ENCODE results near the gene TRIM32. TPM values are rescaled to one million over a fixed set of nuclear protein-coding genes. Genes with fewer than 3 reads are reported as not detected.

Gene TRIM32
- total RNA-seq, 3 donors from 2014 or later = 11.8 to 21.5 (median 20.0) TPM

DNA sequence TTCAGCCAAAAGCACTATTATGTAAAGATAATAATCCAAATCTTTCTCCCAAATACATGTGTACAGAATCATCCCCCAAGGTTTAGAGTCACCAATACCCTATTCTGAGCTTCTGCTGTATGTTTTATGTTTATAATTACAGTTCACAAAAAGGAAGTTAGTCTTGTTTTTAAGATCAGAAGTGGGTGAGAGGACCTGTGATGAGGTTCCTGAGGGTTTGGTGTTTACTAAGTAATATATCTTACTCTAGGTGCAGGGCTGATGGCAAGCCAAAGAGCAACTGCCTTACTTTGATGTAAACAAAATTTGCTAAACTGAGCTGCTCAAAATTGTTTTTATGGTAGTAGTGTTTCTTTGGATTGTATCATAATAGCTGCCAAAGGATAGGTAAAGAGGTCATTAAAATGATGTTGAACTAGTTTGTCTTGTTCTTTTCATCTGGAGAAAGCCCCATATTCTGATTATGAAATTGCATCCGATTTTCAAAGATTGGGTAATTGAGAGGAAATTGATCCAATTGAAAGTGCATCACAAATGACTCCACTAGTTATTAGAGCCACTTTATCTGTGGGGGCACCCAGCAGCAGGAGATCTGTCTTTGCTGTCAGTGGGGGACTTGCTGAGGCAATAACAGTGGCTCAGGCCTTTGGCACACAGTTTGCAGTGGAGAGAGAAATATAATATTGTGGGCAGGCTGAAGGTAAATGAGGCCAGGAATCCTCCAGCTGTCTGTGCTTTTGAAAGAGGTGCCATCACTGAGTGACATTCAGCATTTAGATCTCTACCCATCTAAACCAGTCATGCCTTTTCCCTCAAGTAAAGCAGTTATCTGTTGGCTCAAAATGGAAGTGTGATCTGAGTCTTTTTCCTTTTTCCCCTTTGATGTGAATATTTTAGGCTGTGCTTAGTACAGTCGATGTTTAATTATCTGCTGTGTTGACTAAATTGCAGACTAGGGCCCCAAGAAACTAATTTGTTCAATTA is 14.1 kb downstream of the TRIM32 start:
- intact Hi-C loops (cut with DNase I, micrococcal nuclease) = no loop called here
- H3K36me3 ChIP-seq (ENCODE audit: low read depth) = no peaks in the 10 kb centered on the region
- TF ChIP-seq, protein P1, sequence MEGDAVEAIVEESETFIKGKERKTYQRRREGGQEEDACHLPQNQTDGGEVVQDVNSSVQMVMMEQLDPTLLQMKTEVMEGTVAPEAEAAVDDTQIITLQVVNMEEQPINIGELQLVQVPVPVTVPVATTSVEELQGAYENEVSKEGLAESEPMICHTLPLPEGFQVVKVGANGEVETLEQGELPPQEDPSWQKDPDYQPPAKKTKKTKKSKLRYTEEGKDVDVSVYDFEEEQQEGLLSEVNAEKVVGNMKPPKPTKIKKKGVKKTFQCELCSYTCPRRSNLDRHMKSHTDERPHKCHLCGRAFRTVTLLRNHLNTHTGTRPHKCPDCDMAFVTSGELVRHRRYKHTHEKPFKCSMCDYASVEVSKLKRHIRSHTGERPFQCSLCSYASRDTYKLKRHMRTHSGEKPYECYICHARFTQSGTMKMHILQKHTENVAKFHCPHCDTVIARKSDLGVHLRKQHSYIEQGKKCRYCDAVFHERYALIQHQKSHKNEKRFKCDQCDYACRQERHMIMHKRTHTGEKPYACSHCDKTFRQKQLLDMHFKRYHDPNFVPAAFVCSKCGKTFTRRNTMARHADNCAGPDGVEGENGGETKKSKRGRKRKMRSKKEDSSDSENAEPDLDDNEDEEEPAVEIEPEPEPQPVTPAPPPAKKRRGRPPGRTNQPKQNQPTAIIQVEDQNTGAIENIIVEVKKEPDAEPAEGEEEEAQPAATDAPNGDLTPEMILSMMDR (IDR thresholded peaks at IDR 0.05) = no peak
- H3K9me3 ChIP-seq = no peaks in the 10 kb centered on the region
- H3K4me3 ChIP-seq = no peak overlapping the region
- ATAC-seq = no peak
- DNase-seq = no peak
- H3K4me1 ChIP-seq (ENCODE audit: low read depth) = no peaks in the 10 kb centered on the region

DNA sequence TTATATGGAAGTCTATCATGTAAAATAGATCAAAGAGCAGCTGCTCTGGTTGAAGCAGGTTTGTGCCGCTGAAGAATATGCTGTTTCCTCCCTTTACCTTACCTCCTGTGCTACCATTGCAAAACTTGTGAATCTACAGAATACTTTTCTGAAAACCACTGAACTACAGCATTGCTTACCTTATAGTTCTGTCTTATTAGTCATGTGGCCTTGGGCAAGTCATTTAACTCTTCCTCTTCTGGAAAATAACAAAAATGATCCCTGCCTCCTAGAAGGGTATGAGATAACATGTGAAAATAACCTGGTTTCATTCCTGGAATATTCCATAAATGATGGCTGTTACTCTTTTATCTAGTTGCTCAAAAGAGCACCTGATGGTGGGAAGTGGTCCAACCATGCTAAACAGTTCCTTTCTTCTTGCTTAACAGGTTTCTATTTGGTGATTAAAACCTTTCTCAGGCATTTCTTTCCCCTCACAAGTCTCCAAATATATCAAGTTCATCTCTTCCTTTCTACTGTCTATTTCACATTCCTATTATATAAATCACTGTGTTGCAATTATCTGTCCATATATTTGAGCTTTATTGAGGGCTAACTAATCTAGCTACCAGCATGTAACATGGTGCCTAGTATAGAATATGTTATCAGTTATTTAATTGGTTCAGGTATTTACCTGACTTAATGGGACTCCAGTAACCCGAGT is 15.0 kb downstream of the TRIM32 start:
- DNase-seq = no peak
- Histone ChIP-seq H3K4me1 (ENCODE audit: low read depth) (no peaks in the 10 kb centered on the region), H3K36me3 (ENCODE audit: low read depth) (no peaks in the 10 kb centered on the region), H3K9me3 (no peaks in the 10 kb centered on the region), H3K4me3 (no peak overlapping the region)
- TF ChIP-seq, protein P1 (IDR thresholded peaks at IDR 0.05) = no peak
- no peak for ATAC-seq
- intact Hi-C loops (cut with DNase I, micrococcal nuclease) = no loop called here

DNA sequence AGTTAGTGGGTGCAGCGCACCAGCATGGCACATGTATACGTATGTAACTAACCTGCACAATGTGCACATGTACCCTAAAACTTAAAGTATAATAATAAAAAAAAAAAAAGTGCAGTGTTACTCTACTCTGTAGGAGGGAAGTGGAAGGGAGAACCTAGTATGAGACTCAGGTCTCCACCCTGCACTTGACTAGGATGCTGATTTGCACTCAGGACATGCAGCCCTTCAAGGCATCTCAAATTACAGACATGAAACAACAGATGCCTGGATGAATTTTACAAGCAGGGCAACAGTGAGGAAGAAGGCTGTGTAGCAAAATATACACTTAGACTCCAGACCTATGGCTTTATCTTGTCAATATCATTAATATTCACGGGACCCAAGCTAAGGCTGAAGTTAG is 16.5 kb downstream of the TRIM32 start:
- H3K9me3 ChIP-seq = no peaks in the 10 kb centered on the region
- H3K4me3 ChIP-seq = no peak overlapping the region
- TF ChIP-seq, protein P1 (IDR thresholded peaks at IDR 0.05) = no peak
- ATAC-seq = no peak
- DNase-seq = no peak
- intact Hi-C loops (cut with DNase I, micrococcal nuclease) = no loop called here
- no peaks in the 10 kb centered on the region for H3K36me3 ChIP-seq (ENCODE audit: low read depth)
- H3K4me1 ChIP-seq (ENCODE audit: low read depth) = no peaks in the 10 kb centered on the region

DNA sequence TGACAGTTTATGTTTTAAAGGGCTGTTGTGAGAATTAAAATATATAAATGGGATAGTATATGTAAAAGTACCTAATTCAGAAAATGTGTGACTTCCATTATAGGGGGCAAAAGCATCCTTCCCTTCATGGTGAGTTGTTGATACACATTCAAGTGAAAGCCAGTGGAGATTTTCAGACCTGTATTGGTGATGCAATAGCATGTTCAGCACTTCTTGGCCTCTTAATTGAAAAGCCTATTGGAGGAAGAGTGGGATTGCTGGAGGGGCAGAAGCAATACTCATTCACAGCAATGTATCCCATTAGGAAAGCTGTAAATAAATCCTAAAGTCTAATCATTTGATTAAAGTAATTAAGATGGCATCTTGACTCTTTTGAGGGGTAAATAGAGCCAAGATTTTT is 17.4 kb downstream of the TRIM32 start:
- intact Hi-C loops (cut with DNase I, micrococcal nuclease) = no loop called here
- DNase-seq (no peak), ATAC-seq (no peak)
- TF ChIP-seq, protein P1 (IDR thresholded peaks at IDR 0.05) = no peak
- no peaks in the 10 kb centered on the region for H3K4me1 ChIP-seq (ENCODE audit: low read depth)
- no peaks in the 10 kb centered on the region for H3K9me3 ChIP-seq
- H3K4me3 ChIP-seq = no peak overlapping the region
- H3K36me3 ChIP-seq (ENCODE audit: low read depth) = no peaks in the 10 kb centered on the region

DNA sequence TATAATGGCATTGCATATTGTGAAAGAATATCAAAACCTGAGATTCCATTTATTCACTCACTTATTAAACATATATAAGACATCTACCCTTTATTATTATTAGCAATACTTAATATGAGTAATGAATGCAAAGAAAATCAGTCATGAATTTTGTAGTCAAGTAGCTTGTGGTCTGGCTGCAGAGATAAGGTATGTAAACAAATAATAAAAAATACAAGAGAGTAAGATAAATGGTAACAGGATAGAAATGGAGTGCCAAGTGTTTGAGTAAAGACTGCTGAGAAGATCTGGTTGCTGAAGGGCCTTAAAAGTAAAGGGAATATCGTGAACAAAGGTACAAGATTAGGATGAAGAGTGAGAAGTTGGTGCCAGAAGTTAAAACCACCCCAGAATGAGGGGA is 18.4 kb downstream of the TRIM32 start:
- ATAC-seq (no peak), DNase-seq (no peak)
- TF ChIP-seq, protein P1 (IDR thresholded peaks at IDR 0.05) = no peak
- H3K4me1 ChIP-seq (ENCODE audit: low read depth) = no peaks in the 10 kb centered on the region
- H3K9me3 ChIP-seq = no peaks in the 10 kb centered on the region
- H3K4me3 ChIP-seq = no peak overlapping the region
- H3K36me3 ChIP-seq (ENCODE audit: low read depth) = no peaks in the 10 kb centered on the region
- intact Hi-C loops (cut with DNase I, micrococcal nuclease) = no loop called here
